Mucosa of descending colon (tissue), 3 donors: ENCODE results near the gene ZNF296. TPM values are rescaled to one million over a fixed set of nuclear protein-coding genes. Genes with fewer than 3 reads are reported as not detected.
"Not testable (repeated sequence)": the region's sequence is repeated elsewhere in the genome, so short reads cannot be mapped to it uniquely, and the experiment has no call there.

Experiments
- ATAC-seq: fragments of 200-7000 bp; cut with Tn5 transposase; one replicate; pipeline ENCODE4 v1.9.1; 2020; ENCODE audit warnings: mild to moderate bottlenecking, moderate library complexity
- DNase-seq, 3 donors: peaks; one replicate each; pipeline ENCODE4 v3.0.0-alpha.2; 2020
- H3K36me3 ChIP-seq: fragments of 200-600 bp; one replicate; pipeline ENCODE4 v1.8.0; 2021; ENCODE audit warnings: low read depth, mild to moderate bottlenecking
- H3K4me1 ChIP-seq: fragments of 200-600 bp; one replicate; pipeline ENCODE4 v1.8.0; 2021; ENCODE audit warnings: low read depth, mild to moderate bottlenecking
- H3K4me3 ChIP-seq: fragments of 200-600 bp; one replicate; pipeline ENCODE4 v1.8.0; 2021; ENCODE audit warnings: mild to moderate bottlenecking
- H3K9me3 ChIP-seq: fragments of 200-600 bp; one replicate; pipeline ENCODE4 v1.8.0; 2021; ENCODE audit warnings: mild to moderate bottlenecking
- intact Hi-C, 2 donors: fragments of 100-400 bp; cut with DNase I in 1 of 2; cut with micrococcal nuclease in 1 of 2; formaldehyde crosslinking; loops; one replicate each; pipeline versions ENCODE4 v1.11.0 to v1.11.1; 2022; cut with DNase I, micrococcal nuclease
- total RNA-seq, 3 donors: library from RNA; stranded (reverse); fragmentation: NEBNext Ultra II Directional in 2 of 3; extraction: Animal tissue kit (Norgen Biotek cat#: 25700) in 2 of 3; gene quantifications; one replicate each; pipeline versions ENCODE4 v1.2.1 to v1.2.4, GENCODE V29; 2021 to 2023
- TF ChIP-seq, protein P1 (sequence below): fragments of 200-600 bp; IDR thresholded peaks from one replicate; pipeline ENCODE4 v1.8.0; 2022; ENCODE audit warnings: antibody characterized with exemption, mild to moderate bottlenecking
- donor health status: DM: no; HTN: no; CAD: no; lungs with moderate emphysema.
- donor health status: DM: no; HTN: no; CAD: no.
- donor health status: DM: no; HTN: yes; CAD: no.

Gene ZNF296
- total RNA-seq, 3 donors from 2014 or later, result 2.8 to 5.0 (median 4.9) TPM

DNA sequence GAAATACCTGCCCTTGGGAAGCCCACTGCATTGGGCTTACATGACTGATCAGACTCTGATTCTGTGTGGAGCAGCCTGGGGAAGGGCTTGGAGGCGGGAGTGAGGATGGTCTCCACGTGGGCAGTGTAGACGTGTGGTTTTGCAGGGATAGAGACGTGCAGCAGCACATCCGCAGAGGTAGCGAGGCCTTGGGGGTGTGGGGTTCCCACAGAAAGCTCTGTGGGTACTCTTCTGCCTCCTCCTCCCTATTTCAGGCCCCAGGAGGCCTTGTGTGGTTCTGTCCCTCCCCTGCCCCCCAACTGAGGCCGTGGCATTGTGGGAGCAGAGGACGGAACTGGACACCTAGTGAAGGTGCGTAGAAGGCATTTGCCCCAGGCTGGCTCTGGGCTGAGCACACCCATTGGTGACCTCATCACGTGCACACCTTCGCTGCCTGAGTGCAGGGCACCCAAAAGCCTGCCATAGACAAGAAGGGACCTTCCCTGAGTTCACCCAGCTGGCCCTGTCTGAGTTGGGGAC is 45.6 kb upstream of the ZNF296 start:
- TF ChIP-seq, protein P1, sequence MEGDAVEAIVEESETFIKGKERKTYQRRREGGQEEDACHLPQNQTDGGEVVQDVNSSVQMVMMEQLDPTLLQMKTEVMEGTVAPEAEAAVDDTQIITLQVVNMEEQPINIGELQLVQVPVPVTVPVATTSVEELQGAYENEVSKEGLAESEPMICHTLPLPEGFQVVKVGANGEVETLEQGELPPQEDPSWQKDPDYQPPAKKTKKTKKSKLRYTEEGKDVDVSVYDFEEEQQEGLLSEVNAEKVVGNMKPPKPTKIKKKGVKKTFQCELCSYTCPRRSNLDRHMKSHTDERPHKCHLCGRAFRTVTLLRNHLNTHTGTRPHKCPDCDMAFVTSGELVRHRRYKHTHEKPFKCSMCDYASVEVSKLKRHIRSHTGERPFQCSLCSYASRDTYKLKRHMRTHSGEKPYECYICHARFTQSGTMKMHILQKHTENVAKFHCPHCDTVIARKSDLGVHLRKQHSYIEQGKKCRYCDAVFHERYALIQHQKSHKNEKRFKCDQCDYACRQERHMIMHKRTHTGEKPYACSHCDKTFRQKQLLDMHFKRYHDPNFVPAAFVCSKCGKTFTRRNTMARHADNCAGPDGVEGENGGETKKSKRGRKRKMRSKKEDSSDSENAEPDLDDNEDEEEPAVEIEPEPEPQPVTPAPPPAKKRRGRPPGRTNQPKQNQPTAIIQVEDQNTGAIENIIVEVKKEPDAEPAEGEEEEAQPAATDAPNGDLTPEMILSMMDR, result no peak
- no peak for DNase-seq
- H3K36me3 ChIP-seq, result no peaks in the 10 kb centered on the region
- no peak for ATAC-seq
- H3K4me3 ChIP-seq, result no peak overlapping the region
- peaks cover 40% of the 10 kb centered on the region for H3K4me1 ChIP-seq
- intact Hi-C loops, result no loop called here
- H3K9me3 ChIP-seq, result no peaks in the 10 kb centered on the region

GRCh38 chr19:45119582-45119981 is 43.3 kb upstream of the ZNF296 start:
- peak in 2 of 3 donors; percentile 50 to 57 for DNase-seq
- ATAC-seq, result peak; percentile 20
- TF ChIP-seq, protein P1, result no peak
- no peaks in the 10 kb centered on the region for H3K9me3 ChIP-seq
- H3K36me3 ChIP-seq, result no peaks in the 10 kb centered on the region
- H3K4me3 ChIP-seq, result no peak overlapping the region
- peaks cover 41% of the 10 kb centered on the region for H3K4me1 ChIP-seq
- intact Hi-C loops, result no loop called here

GRCh38 chr19:45118591-45119355 is 42.5 kb upstream of the ZNF296 start:
- intact Hi-C loops, H3K9me3 ChIP-seq, H3K4me3 ChIP-seq, H3K36me3 ChIP-seq: not testable (repeated sequence)
- peaks cover 49% of the 10 kb centered on the region for H3K4me1 ChIP-seq
- DNase-seq (peak; percentile 44 to 67 (median 58)), ATAC-seq (peak; percentile 51)

DNA sequence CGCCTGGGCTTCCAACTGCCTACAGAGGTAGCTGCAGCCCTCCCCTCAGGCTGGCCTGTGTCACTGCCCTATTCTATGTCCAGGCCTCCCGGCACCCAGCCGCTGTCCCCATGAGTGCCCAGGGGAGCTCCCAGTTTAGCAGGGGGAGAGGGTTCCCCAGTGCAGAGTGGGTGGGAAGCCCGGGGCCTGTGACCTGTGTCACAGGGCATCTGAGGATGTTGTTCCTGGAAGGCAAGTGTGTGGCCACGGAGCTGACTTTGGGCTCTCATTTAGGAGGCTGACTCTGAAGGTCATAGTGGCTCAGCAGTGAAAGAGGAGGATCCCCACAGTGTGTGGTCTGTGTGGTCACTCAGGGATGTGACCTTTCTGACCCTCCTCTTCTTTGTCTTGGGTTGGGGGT is 41.8 kb upstream of the ZNF296 start:
- TF ChIP-seq, protein P1, result no peak
- Histone ChIP-seq H3K9me3 (no peaks in the 10 kb centered on the region), H3K36me3 (no peaks in the 10 kb centered on the region), H3K4me3 (no peak overlapping the region), H3K4me1 (peaks cover 52% of the 10 kb centered on the region)
- DNase-seq, result no peak
- ATAC-seq, result no peak
- intact Hi-C loops, result no loop called here

DNA sequence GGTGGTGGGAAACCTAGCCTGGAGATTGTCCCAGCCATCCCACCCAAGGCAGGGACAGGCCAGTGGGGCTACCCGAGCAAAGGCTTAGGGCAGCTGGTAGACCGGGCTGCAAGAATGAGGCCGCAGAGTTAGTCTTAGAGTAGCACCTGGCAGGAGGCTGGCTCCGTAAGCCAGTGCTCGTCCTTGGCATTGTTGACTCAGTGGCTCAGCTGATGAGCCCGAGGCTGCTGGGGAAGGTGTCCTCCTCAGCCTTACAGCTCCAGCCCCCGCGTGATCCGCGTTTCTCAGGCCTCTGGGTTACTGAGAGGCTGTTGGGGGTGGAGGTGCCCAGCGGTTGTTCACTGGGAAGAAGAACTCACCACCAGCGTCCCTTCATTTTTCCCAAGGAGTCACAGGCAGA is 41.4 kb upstream of the ZNF296 start:
- peak in 1 of 3 donors; percentile 48 for DNase-seq
- peaks cover 52% of the 10 kb centered on the region for H3K4me1 ChIP-seq
- TF ChIP-seq, protein P1, result no peak
- peak; percentile 35 for ATAC-seq
- intact Hi-C loops, result no loop called here
- no peak overlapping the region for H3K4me3 ChIP-seq
- H3K36me3 ChIP-seq, result no peaks in the 10 kb centered on the region
- no peaks in the 10 kb centered on the region for H3K9me3 ChIP-seq

GRCh38 chr19:45117167-45117594 is 40.9 kb upstream of the ZNF296 start:
- DNase-seq, result peak in 2 of 3 donors; percentile 35 to 42
- TF ChIP-seq, protein P1, result no peak
- no peak overlapping the region for H3K4me3 ChIP-seq
- H3K4me1 ChIP-seq, result peaks cover 57% of the 10 kb centered on the region
- no peaks in the 10 kb centered on the region for H3K36me3 ChIP-seq
- ATAC-seq, result peak; percentile 4
- intact Hi-C loops, result no loop called here
- H3K9me3 ChIP-seq, result no peaks in the 10 kb centered on the region
